ENCODE measurements around the gene MTFP1.

MTFP1 gene

DNA sequence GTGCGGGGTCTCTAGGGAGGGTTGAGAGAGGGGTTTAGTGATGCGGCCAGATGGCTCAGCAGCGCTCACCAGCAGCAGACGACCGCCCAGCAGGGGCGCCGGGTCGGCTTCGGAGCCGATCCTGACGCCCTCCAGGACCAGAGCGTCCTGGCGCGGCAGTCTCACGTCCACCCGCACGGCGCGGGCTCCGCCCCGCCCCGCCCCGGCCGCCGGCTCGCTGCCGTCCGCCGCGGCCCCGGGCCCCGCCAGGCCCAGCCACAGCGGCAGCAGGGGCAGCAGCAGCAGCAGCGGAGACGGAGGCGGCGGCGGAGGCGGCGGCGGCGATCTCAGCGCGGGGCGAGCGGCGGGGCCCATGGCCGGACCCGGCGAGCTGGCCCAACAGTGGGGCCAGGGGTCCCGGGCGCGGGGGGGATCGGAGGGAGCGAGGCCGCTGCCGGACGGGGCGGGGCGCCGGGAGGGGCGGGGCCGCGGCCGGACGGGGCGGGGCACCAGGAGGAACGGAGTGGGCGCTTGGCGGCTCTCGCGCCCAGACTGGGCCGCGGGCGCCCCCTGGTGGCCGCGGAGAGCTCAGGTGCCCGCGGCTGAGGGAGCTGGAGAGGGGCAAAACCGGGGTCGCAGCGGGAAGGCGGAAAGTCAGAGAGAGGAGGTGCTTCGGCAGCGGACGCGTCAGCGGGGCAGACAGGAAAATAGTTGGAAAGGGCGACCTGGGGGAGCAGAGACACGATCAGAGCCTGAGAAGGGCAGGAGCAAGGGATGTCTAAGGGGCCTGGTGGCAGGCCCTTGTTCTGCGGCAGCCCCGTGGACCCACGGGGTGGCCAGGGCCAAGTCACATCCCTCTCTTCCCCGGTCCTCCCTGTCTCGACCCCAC lies 38.4 kb upstream of the MTFP1 start, which contains the start of gene RNF215:
Gene RNF215 (minus strand): TSS at position 452 of the 868 bp plus-strand sequence. CDS start 98 bp downstream, at position 354.
- DNase-seq (ENCODE audit: low read depth): no peak
- TF ChIP-seq, protein P1, sequence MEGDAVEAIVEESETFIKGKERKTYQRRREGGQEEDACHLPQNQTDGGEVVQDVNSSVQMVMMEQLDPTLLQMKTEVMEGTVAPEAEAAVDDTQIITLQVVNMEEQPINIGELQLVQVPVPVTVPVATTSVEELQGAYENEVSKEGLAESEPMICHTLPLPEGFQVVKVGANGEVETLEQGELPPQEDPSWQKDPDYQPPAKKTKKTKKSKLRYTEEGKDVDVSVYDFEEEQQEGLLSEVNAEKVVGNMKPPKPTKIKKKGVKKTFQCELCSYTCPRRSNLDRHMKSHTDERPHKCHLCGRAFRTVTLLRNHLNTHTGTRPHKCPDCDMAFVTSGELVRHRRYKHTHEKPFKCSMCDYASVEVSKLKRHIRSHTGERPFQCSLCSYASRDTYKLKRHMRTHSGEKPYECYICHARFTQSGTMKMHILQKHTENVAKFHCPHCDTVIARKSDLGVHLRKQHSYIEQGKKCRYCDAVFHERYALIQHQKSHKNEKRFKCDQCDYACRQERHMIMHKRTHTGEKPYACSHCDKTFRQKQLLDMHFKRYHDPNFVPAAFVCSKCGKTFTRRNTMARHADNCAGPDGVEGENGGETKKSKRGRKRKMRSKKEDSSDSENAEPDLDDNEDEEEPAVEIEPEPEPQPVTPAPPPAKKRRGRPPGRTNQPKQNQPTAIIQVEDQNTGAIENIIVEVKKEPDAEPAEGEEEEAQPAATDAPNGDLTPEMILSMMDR (conservative IDR thresholded peaks at IDR 0.05; ENCODE audit: low read depth, low read length): peak; percentile 70
- peak within 1 kb of the TSS; percentile 65 for H3K4me3 ChIP-seq (ENCODE audit: low read length)

DNA sequence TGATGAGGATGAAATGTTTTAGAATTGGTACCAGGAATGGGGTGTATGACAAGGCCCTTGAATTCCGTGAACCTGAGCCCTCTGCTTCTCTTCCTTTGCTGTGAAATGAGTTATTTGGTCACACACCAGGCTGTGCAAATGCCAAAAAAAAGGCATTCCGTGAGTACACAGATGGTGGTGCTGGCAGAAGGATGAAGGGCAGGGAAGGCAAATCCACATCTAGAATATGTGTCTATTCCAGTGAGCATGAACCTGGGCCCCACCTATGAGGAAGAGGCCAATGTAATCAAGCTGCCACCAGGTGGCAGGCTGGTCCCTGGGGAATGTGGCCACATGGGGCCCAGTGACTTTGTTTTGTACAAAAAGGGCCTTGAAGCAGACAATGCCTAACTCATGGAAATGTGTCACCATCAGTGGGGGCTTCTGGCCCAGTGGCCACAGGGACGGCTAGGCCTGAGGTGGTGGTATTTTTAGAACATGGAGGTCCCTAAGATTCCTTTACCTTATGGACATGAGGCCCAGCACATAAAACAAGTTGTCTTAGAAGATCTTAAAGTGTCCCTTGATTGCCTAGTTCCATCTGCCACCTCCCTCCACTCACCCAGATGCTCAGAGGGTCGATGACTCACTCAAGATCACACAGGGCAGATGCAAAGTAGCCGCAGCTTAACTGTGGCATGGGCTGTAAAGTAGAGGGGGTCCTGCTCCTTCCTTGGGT lies 34.4 kb upstream of the MTFP1 start:
- peak; percentile 56 for DNase-seq (ENCODE audit: low read depth)
- no peak overlapping the region for H3K4me3 ChIP-seq (ENCODE audit: low read length)
- TF ChIP-seq, protein P1 (conservative IDR thresholded peaks at IDR 0.05; ENCODE audit: low read depth, low read length): peak; percentile 82

- no peak overlapping the region for H3K4me3 ChIP-seq (ENCODE audit: low read length)
- DNase-seq (ENCODE audit: low read depth): peak; percentile 94
- TF ChIP-seq, protein P1 (conservative IDR thresholded peaks at IDR 0.05; ENCODE audit: low read depth, low read length): no peak
These were observed 32.8 kb upstream of the MTFP1 start for GRCh38 chr22:30392661-30393321.

DNA sequence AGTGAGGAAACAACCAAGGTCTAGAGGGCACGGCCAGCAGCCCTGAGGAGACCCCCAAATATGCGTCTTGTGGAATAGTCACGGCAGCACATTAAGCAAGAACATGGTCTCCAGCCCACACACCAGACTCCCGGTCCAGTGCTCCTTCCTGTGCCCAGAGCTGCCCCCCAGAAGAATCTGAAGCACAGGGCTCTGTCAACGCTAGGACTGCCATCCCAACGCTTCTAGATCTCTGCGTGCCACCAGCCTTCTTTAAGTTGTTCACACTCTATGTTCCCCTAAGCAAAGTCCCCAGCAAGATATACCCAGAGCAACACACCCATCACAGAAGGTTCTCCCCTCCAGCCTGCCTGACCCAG lies 32.3 kb upstream of the MTFP1 start:
- H3K4me3 ChIP-seq (ENCODE audit: low read length): no peak overlapping the region
- DNase-seq (ENCODE audit: low read depth): no peak
- TF ChIP-seq, protein P1 (conservative IDR thresholded peaks at IDR 0.05; ENCODE audit: low read depth, low read length): no peak

DNA sequence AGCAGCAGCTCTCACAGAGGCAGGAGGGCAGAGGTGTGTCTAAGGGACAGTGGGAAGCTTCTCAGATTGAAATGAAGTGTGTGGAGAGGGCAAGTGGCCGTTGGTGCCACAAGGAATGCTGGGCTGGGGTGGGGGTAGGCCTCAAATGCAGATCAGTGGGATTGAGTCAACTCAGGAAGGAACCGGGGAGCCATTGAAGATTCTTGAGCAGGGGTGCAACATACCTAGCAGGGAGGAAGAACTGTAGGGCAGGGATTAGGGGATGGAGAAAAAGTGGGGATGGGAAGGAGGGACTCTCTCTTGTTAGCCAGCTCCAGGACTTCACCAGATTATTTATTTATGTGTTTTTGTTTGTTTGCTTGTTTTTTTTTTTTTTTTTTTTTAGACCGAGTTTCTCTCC lies 31.7 kb upstream of the MTFP1 start:
- DNase-seq (ENCODE audit: low read depth): no peak
- TF ChIP-seq, protein P1 (conservative IDR thresholded peaks at IDR 0.05; ENCODE audit: low read depth, low read length): no peak
- H3K4me3 ChIP-seq (ENCODE audit: low read length): no peak overlapping the region

GRCh38 chr22:30396871-30397655 lies 28.5 kb upstream of the MTFP1 start, which contains the start of gene SEC14L2:
Gene SEC14L2, plus strand, starts transcription at chr22:30397018. Its CDS starts 99 bp downstream, at chr22:30397117.
- DNase-seq (ENCODE audit: low read depth): no peak
- TF ChIP-seq, protein P1 (conservative IDR thresholded peaks at IDR 0.05; ENCODE audit: low read depth, low read length): no peak
- peak within 1 kb of the TSS; percentile 87 for H3K4me3 ChIP-seq (ENCODE audit: low read length)

Measured in retinal pigment epithelial cell (primary cell).